ENCODE data around the gene DDIT4.
A peak's percentile ranks its signal among the peaks of the same experiment; 100 is the strongest.

DNA sequence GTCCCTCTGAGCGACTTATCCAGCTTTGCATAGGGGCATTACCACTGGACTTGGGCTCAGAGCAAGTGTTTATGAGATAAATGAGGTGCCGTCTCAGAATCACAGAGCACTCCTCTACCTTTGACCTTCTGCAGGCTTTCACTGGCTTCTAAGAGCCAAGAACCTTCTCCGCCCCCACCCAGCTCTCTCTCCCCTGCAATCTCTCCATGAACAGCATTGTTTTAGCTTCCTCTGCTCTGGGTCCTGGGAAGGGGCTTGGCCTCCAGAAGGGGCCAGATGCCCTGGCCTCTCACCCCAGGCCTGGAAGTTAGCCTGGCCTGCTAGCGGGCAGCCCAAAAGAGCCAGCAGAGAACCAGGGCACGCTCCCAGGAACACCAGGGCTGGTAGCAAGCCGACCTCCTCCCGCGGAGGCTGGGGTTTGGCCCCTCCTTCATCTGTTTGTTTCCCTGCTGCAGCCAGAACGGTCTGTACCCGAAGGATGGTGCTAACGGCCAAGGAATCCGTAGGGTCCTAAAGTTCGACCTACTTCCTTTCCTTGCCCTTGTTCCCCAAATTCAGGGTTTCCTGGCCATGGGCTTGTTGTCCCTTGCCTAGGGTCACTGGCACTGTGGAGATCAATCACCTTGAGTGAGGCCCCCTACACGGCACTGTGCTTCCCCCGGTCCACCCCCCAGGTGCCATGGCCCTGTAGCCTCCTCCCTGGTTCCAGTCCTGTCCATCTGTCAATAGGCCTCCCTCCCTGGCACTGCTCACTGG, 18.7 kb upstream of the DDIT4 start:
- TF ChIP-seq POLR2AphosphoS5 (IDR thresholded peaks at IDR 0.05) (peak; percentile 99), POLR2A (IDR thresholded peaks at IDR 0.05) (peak; percentile 55)
- TF ChIP-seq, protein P1, sequence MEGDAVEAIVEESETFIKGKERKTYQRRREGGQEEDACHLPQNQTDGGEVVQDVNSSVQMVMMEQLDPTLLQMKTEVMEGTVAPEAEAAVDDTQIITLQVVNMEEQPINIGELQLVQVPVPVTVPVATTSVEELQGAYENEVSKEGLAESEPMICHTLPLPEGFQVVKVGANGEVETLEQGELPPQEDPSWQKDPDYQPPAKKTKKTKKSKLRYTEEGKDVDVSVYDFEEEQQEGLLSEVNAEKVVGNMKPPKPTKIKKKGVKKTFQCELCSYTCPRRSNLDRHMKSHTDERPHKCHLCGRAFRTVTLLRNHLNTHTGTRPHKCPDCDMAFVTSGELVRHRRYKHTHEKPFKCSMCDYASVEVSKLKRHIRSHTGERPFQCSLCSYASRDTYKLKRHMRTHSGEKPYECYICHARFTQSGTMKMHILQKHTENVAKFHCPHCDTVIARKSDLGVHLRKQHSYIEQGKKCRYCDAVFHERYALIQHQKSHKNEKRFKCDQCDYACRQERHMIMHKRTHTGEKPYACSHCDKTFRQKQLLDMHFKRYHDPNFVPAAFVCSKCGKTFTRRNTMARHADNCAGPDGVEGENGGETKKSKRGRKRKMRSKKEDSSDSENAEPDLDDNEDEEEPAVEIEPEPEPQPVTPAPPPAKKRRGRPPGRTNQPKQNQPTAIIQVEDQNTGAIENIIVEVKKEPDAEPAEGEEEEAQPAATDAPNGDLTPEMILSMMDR (IDR thresholded peaks at IDR 0.05) = peak in 1 of 4 experiments; percentile 11
